Left lung (tissue), 10 donors: Measurements from ENCODE around the gene SERTAD2. TPM values are rescaled to one million over a fixed set of nuclear protein-coding genes. Genes with fewer than 3 reads are reported as not detected.

Experiments
- ATAC-seq: fragments of 200-7000 bp; cut with Tn5 transposase; one replicate; pipeline ENCODE4 v1.9.1; 2020; ENCODE audit warnings: moderate library complexity
- DNase-seq, 4 donors: peaks; one replicate each; pipeline ENCODE4 v3.0.0-alpha.2; 2013 to 2020
- H3K27ac ChIP-seq, 2 donors: fragments of 200-600 bp; sonication (generic) in 1 of 2; one replicate each; pipeline versions ENCODE4 v1.5.0 to v1.8.0; 2020 to 2021
- H3K27me3 ChIP-seq, 2 donors: fragments of 200-600 bp; sonication (generic) in 1 of 2; one replicate each; pipeline versions ENCODE4 v1.5.0 to v1.8.0; 2020 to 2021
- H3K36me3 ChIP-seq, 2 donors: fragments of 200-600 bp; sonication (generic) in 1 of 2; one replicate each; pipeline versions ENCODE4 v1.5.0 to v1.8.0; 2020 to 2021
- H3K4me1 ChIP-seq, 2 donors: fragments of 200-600 bp; one replicate each; pipeline ENCODE4 v1.8.0; 2021
- H3K4me3 ChIP-seq, 2 donors: fragments of 200-600 bp; sonication (generic) in 1 of 2; one replicate each; pipeline versions ENCODE4 v1.5.0 to v1.8.0; 2020 to 2021; ENCODE audit warnings: mild to moderate bottlenecking in 1 of 2
- H3K9me3 ChIP-seq, 2 donors: fragments of 200-600 bp; sonication (generic) in 1 of 2; one replicate each; pipeline versions ENCODE4 v1.5.0 to v1.8.0; 2020 to 2021
- intact Hi-C, 2 donors: fragments of 100-400 bp; cut with DNase I; formaldehyde crosslinking; loops; one replicate each; pipeline versions ENCODE4 v1.11.2 to v1.14.2; 2022
- polyA plus RNA-seq, 6 donors: library from polyadenylated mRNA; unstranded; fragments of 120-200 nt; gene quantifications; one replicate each; pipeline ENCODE4 v1.2.1, GENCODE V29; 2013; ENCODE audit not compliant: insufficient read length in 6 of 6
- total RNA-seq, 2 donors: library from RNA; stranded (reverse); fragmentation: NEBNext Ultra II Directional; extraction: Animal tissue kit (Norgen Biotek cat#: 25700); gene quantifications; one replicate each; pipeline ENCODE4 v1.2.1, GENCODE V29; 2021
- TF ChIP-seq, protein P1 (sequence below), 2 donors: fragments of 200-600 bp; sonication (generic) in 1 of 2; IDR thresholded peaks; one replicate each; pipeline versions ENCODE4 v1.5.0 to v1.8.0; 2021; ENCODE audit warnings: antibody characterized with exemption in 2 of 2
- donor health status: DM: no; HTN: yes; CAD: no.
- donor health status: DM: no; HTN: no; CAD: no.

The SERTAD2 gene
- total and polyA plus RNA-seq, 8 donors, result 17.9 to 28.0 (median 26.4) TPM

DNA sequence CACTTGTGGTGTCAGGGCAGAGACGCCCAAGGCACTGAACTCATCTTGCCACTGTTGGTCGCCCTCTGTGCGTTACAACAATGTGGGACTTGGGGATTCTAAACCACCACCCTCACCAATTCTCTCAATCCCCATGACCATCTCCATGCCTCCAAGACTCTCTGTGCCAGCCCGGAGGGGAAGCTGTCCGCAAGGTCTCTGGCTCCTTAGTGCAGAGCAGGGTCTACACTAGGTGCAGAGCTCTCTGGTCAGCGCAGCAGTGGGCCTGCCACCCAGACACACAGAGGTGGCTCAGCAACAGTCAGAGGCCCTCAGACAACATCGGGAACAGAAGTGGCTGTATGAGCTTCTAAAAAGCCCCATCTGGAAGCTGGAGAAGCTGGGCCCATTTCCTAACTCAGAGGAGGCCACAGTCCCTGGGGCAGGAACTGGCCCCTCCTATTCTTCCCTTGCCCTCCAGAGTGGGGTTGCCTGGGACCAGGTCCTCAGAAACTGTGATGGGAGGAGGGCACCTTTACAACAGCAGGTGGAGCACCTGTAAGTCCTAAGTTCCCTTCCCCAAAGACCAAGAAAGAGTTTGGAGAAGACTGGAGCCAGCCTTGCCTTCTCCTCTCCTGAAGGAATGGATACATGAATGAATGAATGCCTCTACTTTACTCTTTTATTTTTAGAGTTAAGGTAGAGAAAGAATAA, 37.7 kb downstream of the SERTAD2 start:
- no peaks in the 10 kb centered on the region for H3K36me3 ChIP-seq
- intact Hi-C loops, result no loop called here
- H3K27ac ChIP-seq, result no peak overlapping the region
- no peak overlapping the region for H3K4me3 ChIP-seq
- H3K9me3 ChIP-seq, result no peaks in the 10 kb centered on the region
- no peaks in the 10 kb centered on the region for H3K4me1 ChIP-seq
- TF ChIP-seq, protein P1, sequence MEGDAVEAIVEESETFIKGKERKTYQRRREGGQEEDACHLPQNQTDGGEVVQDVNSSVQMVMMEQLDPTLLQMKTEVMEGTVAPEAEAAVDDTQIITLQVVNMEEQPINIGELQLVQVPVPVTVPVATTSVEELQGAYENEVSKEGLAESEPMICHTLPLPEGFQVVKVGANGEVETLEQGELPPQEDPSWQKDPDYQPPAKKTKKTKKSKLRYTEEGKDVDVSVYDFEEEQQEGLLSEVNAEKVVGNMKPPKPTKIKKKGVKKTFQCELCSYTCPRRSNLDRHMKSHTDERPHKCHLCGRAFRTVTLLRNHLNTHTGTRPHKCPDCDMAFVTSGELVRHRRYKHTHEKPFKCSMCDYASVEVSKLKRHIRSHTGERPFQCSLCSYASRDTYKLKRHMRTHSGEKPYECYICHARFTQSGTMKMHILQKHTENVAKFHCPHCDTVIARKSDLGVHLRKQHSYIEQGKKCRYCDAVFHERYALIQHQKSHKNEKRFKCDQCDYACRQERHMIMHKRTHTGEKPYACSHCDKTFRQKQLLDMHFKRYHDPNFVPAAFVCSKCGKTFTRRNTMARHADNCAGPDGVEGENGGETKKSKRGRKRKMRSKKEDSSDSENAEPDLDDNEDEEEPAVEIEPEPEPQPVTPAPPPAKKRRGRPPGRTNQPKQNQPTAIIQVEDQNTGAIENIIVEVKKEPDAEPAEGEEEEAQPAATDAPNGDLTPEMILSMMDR (IDR thresholded peaks at IDR 0.05), result no peak
- DNase-seq (no peak), ATAC-seq (no peak)
- H3K27me3 ChIP-seq, result no peaks in the 10 kb centered on the region

GRCh38 chr2:64615192-64615763, 38.4 kb downstream of the SERTAD2 start:
- ATAC-seq (no peak), DNase-seq (no peak)
- no peaks in the 10 kb centered on the region for H3K4me1 ChIP-seq
- TF ChIP-seq, protein P1 (IDR thresholded peaks at IDR 0.05), result no peak
- no peaks in the 10 kb centered on the region for H3K36me3 ChIP-seq
- H3K4me3 ChIP-seq, result no peak overlapping the region
- no peak overlapping the region for H3K27ac ChIP-seq
- no peaks in the 10 kb centered on the region for H3K9me3 ChIP-seq
- H3K27me3 ChIP-seq, result no peaks in the 10 kb centered on the region
- intact Hi-C loops, result no loop called here

GRCh38 chr2:64613276-64613675, 40.4 kb downstream of the SERTAD2 start:
- Histone ChIP-seq H3K27me3 (no peaks in the 10 kb centered on the region), H3K36me3 (no peaks in the 10 kb centered on the region), H3K4me3 (no peak overlapping the region), H3K4me1 (peaks cover 0 to 8% of the 10 kb centered on the region in 2 donors), H3K9me3 (no peaks in the 10 kb centered on the region), H3K27ac (no peak overlapping the region)
- intact Hi-C loops, result no loop called here
- no peak for ATAC-seq
- TF ChIP-seq, protein P1 (IDR thresholded peaks at IDR 0.05), result no peak
- DNase-seq, result no peak

- Histone ChIP-seq H3K4me3 (no peak overlapping the region), H3K27ac (no peak overlapping the region), H3K4me1 (peaks cover 0 to 14% of the 10 kb centered on the region in 2 donors), H3K27me3 (no peaks in the 10 kb centered on the region), H3K36me3 (no peaks in the 10 kb centered on the region), H3K9me3 (no peaks in the 10 kb centered on the region)
- ATAC-seq (no peak), DNase-seq (no peak)
- TF ChIP-seq, protein P1 (IDR thresholded peaks at IDR 0.05), result no peak
- intact Hi-C loops, result no loop called here
These were observed 41.0 kb downstream of the SERTAD2 start for GRCh38 chr2:64612575-64613195.

DNA sequence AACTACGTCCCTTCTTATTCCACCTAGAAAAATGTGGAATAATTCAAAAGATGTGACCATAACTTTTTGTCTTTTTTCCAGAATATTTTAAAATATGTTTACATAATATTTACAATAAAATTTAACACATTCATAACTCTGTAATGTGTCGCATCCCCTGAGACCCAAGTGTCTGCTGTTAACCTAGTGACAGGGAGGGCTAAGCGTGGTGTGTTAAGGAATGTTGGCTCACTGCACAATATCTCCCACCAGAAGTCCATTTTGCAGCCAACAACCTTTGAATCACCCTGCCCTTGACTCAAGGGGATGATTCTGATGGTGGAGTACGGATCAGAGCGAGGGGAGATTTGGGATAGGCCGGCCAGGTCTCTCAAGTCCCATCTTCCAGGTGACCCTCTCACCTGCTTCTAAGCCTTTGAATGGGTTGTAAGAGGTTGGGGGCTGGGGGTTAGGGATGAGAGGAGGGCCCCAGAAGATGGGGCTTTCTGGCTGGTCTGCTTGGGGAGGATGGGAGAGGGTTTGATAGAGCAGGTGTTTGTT, 43.3 kb downstream of the SERTAD2 start:
- Histone ChIP-seq H3K27ac (no peak overlapping the region), H3K27me3 (no peaks in the 10 kb centered on the region), H3K4me1 (peaks cover 0 to 25% of the 10 kb centered on the region in 2 donors), H3K4me3 (no peak overlapping the region), H3K9me3 (no peaks in the 10 kb centered on the region), H3K36me3 (no peaks in the 10 kb centered on the region)
- no peak for ATAC-seq
- TF ChIP-seq, protein P1 (IDR thresholded peaks at IDR 0.05), result no peak
- intact Hi-C loops, result no loop called here
- DNase-seq, result no peak
